ENCODE results near the gene CYTH4. TPM values are rescaled to one million over a fixed set of nuclear protein-coding genes. Genes with fewer than 3 reads are reported as not detected.

Gene CYTH4
- polyA plus RNA-seq, 1 experiment, result 0.33 TPM

GRCh38 chr22:37343348-37343747, 61.0 kb downstream of the CYTH4 start:
- no peak overlapping the region for H3K27ac ChIP-seq (ENCODE audit: low read depth, low read length)
- ChIA-PET POLR2A (no interaction called here), CTCF (no interaction called here)
- no peak for TF ChIP-seq CTCF (IDR thresholded peaks at IDR 0.05; ENCODE audit: low read depth, low read length)
- DNase-seq (ENCODE audit: low read depth, low spot score), result no peak
- peaks cover 5% of the 10 kb centered on the region for H3K27me3 ChIP-seq (ENCODE audit: control insufficient read depth, insufficient read depth, low read length)
- no peaks in the 10 kb centered on the region for H3K9me3 ChIP-seq (ENCODE audit: control insufficient read depth, insufficient read depth, low read length)
- no peak overlapping the region for H3K4me3 ChIP-seq (ENCODE audit: low read depth, low read length)

- POLR2A ChIA-PET, result no interaction called here
- no peak for TF ChIP-seq CTCF (IDR thresholded peaks at IDR 0.05; ENCODE audit: low read depth, low read length)
- CTCF ChIA-PET, result no interaction called here
- no peaks in the 10 kb centered on the region for H3K9me3 ChIP-seq (ENCODE audit: control insufficient read depth, insufficient read depth, low read length)
- DNase-seq (ENCODE audit: low read depth, low spot score), result no peak
- no peak overlapping the region for H3K4me3 ChIP-seq (ENCODE audit: low read depth, low read length)
- H3K27ac ChIP-seq (ENCODE audit: low read depth, low read length), result no peak overlapping the region
- peaks cover 8% of the 10 kb centered on the region for H3K27me3 ChIP-seq (ENCODE audit: control insufficient read depth, insufficient read depth, low read length)
Observed at GRCh38 chr22:37343863-37344734, 61.8 kb downstream of the CYTH4 start.

GRCh38 chr22:37344735-37345449, 62.6 kb downstream of the CYTH4 start:
- H3K4me3 ChIP-seq (ENCODE audit: low read depth, low read length), result no peak overlapping the region
- no peaks in the 10 kb centered on the region for H3K9me3 ChIP-seq (ENCODE audit: control insufficient read depth, insufficient read depth, low read length)
- POLR2A ChIA-PET, result no interaction called here
- TF ChIP-seq CTCF (IDR thresholded peaks at IDR 0.05; ENCODE audit: low read depth, low read length), result no peak
- CTCF ChIA-PET, result no interaction called here
- DNase-seq (ENCODE audit: low read depth, low spot score), result no peak
- peaks cover 8% of the 10 kb centered on the region for H3K27me3 ChIP-seq (ENCODE audit: control insufficient read depth, insufficient read depth, low read length)
- H3K27ac ChIP-seq (ENCODE audit: low read depth, low read length), result peak overlapping the region; percentile 80

GRCh38 chr22:37345863-37346504, 63.7 kb downstream of the CYTH4 start:
- CTCF ChIA-PET, result interaction anchor here (0.7 kb wide), 1 partner anchor 10 kb away, joined by 5 read pairs; no protein-coding TSS in a partner anchor
- TF ChIP-seq CTCF (IDR thresholded peaks at IDR 0.05; ENCODE audit: low read depth, low read length), result no peak
- Histone ChIP-seq H3K4me3 (ENCODE audit: low read depth, low read length) (no peak overlapping the region), H3K27me3 (ENCODE audit: control insufficient read depth, insufficient read depth, low read length) (peaks cover 10% of the 10 kb centered on the region), H3K27ac (ENCODE audit: low read depth, low read length) (peak overlapping the region; percentile 80), H3K9me3 (ENCODE audit: control insufficient read depth, insufficient read depth, low read length) (no peaks in the 10 kb centered on the region)
- POLR2A ChIA-PET, result interaction anchor here (1.0 kb wide), 1 partner anchor 17 kb away, joined by 3 read pairs; no protein-coding TSS in a partner anchor
- peak; percentile 91 for DNase-seq (ENCODE audit: low read depth, low spot score)

Measured in AG04450 (cell line).